Breast epithelium (tissue), 3 donors: Measurements from ENCODE around the gene HOXB6.

ENCODE experiments used
- POLR2A ChIP-seq: fragments of 450-650 bp; IDR thresholded peaks from one replicate; pipeline ENCODE4 v1.6.1; 2016; ENCODE audit warnings: antibody characterized with exemption, mild to moderate bottlenecking, moderate library complexity
- POLR2AphosphoS5 ChIP-seq, 3 donors: sonication (generic); formaldehyde crosslinking; IDR thresholded peaks; one replicate each; pipeline ENCODE4 v1.6.1; 2017; ENCODE audit warnings: antibody characterized with exemption in 3 of 3
- TF ChIP-seq, protein P1 (sequence below), 3 donors: fragments of 450-650 bp; IDR thresholded peaks; one replicate each; pipeline ENCODE4 v1.5.1; 2016 to 2017; ENCODE audit warnings: antibody characterized with exemption in 3 of 3, mild to moderate bottlenecking in 3 of 3, moderate library complexity in 3 of 3

- TF ChIP-seq, protein P1, sequence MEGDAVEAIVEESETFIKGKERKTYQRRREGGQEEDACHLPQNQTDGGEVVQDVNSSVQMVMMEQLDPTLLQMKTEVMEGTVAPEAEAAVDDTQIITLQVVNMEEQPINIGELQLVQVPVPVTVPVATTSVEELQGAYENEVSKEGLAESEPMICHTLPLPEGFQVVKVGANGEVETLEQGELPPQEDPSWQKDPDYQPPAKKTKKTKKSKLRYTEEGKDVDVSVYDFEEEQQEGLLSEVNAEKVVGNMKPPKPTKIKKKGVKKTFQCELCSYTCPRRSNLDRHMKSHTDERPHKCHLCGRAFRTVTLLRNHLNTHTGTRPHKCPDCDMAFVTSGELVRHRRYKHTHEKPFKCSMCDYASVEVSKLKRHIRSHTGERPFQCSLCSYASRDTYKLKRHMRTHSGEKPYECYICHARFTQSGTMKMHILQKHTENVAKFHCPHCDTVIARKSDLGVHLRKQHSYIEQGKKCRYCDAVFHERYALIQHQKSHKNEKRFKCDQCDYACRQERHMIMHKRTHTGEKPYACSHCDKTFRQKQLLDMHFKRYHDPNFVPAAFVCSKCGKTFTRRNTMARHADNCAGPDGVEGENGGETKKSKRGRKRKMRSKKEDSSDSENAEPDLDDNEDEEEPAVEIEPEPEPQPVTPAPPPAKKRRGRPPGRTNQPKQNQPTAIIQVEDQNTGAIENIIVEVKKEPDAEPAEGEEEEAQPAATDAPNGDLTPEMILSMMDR (IDR thresholded peaks at IDR 0.05): no peak
- TF ChIP-seq POLR2A (no peak), POLR2AphosphoS5 (IDR thresholded peaks at IDR 0.05) (no peak)
These were observed 42.5 kb upstream of the HOXB6 start for GRCh38 chr17:48647103-48647962.
